ENCODE results near the gene IQGAP2. TPM values are rescaled to one million over a fixed set of nuclear protein-coding genes. Genes with fewer than 3 reads are reported as not detected.

The IQGAP2 gene
- total RNA-seq, 2 donors from 2014 or later = 15.3 to 17.6 TPM

DNA sequence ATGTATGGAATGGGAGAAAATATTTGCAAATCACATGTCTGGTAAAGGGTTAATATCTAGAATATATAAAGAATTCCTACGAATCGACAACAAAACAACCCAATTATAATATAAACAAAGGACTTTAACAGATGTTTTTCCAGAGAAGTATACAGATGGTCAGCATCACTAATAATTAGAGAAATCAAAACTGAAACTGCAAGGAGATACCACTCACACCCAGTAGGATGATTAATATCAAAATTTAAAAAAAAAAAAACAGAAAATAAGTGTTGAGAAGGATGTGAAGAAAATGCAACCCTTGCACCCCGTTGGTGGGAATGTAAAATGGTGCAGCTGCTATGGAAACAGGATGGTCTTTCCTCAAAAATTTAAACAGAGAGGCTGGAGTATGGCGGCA is 278.2 kb downstream of the IQGAP2 start:
- no peak for DNase-seq (ENCODE audit: low spot score)
- no peak overlapping the region for H3K27ac ChIP-seq
- ATAC-seq (ENCODE audit: insufficient number of reproducible peaks, low FRiP score, low read depth) = no peak

DNA sequence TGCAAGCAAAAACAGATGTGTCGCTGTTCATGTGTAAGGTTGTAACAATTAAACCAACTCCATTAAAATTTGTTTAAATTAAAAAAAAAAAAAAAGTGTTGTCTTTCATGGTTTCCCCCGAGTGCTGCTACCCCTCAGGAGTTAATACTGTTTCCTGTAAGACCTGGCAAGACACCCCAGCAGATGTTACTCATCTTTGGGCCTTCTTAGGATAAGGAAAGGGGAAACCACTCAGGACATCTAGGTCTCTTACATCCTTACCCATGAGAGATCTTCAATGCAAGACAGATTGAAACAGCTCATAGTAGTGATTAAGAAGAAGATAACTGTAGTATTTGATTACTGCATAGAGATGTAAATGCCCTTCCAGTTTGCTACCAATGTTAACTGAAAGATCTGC is 279.3 kb downstream of the IQGAP2 start:
- Histone ChIP-seq H3K27me3 (replicated peaks; ENCODE audit: insufficient read depth) (no peaks in the 10 kb centered on the region), H3K36me3 (no peaks in the 10 kb centered on the region), H3K27ac (no peak overlapping the region), H3K9me3 (no peaks in the 10 kb centered on the region), H3K4me3 (no peak overlapping the region), H3K4me1 (ENCODE audit: control insufficient read depth in 1 of 2, low read depth in 2 of 2) (no peaks in the 10 kb centered on the region)
- ATAC-seq (ENCODE audit: insufficient number of reproducible peaks, low FRiP score, low read depth) (no peak), DNase-seq (ENCODE audit: low spot score) (no peak)
- TF ChIP-seq, protein P1, sequence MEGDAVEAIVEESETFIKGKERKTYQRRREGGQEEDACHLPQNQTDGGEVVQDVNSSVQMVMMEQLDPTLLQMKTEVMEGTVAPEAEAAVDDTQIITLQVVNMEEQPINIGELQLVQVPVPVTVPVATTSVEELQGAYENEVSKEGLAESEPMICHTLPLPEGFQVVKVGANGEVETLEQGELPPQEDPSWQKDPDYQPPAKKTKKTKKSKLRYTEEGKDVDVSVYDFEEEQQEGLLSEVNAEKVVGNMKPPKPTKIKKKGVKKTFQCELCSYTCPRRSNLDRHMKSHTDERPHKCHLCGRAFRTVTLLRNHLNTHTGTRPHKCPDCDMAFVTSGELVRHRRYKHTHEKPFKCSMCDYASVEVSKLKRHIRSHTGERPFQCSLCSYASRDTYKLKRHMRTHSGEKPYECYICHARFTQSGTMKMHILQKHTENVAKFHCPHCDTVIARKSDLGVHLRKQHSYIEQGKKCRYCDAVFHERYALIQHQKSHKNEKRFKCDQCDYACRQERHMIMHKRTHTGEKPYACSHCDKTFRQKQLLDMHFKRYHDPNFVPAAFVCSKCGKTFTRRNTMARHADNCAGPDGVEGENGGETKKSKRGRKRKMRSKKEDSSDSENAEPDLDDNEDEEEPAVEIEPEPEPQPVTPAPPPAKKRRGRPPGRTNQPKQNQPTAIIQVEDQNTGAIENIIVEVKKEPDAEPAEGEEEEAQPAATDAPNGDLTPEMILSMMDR (IDR thresholded peaks at IDR 0.05) = no peak

More for the DNA sequence above, 278.2 kb downstream of the IQGAP2 start:
- Histone ChIP-seq H3K9me3 (no peaks in the 10 kb centered on the region), H3K36me3 (no peaks in the 10 kb centered on the region), H3K27me3 (replicated peaks; ENCODE audit: insufficient read depth) (no peaks in the 10 kb centered on the region), H3K4me3 (no peak overlapping the region), H3K4me1 (ENCODE audit: control insufficient read depth in 1 of 2, low read depth in 2 of 2) (no peaks in the 10 kb centered on the region)
- TF ChIP-seq, protein P1 (IDR thresholded peaks at IDR 0.05) = no peak

DNA sequence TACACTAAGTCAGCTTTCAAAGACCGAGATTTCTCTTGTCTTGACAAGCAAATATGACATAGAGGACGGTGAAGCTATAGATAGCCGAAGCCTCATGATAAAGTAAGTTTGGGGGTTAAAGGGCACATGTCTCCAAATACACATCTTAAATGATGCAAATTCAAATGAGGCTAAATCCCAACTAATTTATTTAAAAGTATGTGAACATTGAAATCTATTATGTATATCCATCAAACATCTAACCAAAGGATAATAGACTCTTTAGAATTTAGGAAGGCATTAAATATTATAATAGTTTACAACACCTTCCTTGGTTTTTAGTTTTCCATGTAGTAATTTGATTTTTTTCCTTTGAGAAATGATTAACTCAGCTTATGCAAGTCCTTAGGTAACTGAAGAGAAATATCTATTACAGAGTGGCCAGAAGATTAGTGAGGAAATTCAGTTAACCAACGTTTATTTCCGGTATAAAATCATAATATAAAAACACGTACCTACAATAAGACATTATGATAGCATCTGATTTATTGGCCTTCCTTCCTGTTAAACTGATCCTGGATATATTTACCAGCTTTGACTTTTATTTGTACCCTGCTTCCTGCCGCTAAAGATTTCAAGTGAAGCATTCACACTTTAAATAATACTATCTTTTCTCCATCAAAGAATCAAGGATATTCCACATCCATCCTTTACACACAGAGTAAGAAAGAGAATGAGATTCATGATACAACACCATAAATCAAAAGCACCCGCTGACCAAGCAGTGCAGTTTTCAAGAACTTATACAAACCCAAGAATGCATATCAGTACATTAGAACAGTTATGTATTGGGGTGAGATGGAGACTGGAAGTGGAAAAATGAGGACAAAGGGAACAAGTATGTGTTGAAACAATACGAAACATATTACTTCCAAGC is 281.0 kb downstream of the IQGAP2 start:
- H3K4me3 ChIP-seq = no peak overlapping the region
- no peaks in the 10 kb centered on the region for H3K36me3 ChIP-seq
- H3K27me3 ChIP-seq (replicated peaks; ENCODE audit: insufficient read depth) = no peaks in the 10 kb centered on the region
- H3K9me3 ChIP-seq = no peaks in the 10 kb centered on the region
- H3K27ac ChIP-seq = no peak overlapping the region
- no peak for ATAC-seq (ENCODE audit: insufficient number of reproducible peaks, low FRiP score, low read depth)
- no peak for DNase-seq (ENCODE audit: low spot score)
- H3K4me1 ChIP-seq (ENCODE audit: control insufficient read depth in 1 of 2, low read depth in 2 of 2) = peaks cover 0 to 3% of the 10 kb centered on the region in 2 donors
- TF ChIP-seq, protein P1 (IDR thresholded peaks at IDR 0.05) = no peak

DNA sequence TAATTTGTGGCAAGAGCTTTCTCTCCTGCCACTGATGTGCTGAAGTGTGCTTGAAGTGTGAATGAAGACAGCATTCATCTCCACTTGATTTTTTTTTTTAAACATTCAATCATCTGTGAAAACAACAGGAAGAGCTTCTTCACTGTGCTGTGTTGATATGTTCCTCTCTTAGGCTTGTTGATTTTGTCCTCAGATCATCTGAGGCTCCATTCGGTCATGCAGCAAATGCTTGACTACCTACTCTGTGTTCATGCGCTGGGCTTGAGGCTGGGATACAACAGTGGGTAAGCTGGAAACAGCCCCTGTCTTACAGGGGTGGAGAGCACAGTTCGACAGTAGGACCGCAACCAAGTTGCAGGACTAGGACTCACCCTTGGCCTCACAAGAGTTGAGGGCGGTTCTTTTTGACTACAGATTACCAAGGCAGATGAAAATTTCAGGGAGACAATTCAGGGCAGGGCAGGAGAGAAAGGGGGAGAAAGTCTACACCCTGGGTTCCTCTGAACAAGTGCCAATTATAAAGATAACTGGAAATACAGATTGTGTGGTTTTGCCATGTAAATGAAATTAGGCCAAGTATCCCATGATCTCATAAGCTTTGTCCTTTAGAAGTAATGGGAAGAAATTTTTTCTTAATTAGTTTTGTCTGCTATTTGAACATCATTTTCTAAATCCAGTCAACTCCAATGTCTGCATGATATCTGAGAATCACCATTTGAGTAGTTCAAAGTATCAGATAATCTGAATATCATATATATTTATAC is 281.9 kb downstream of the IQGAP2 start:
- TF ChIP-seq, protein P1 (IDR thresholded peaks at IDR 0.05) = no peak
- ATAC-seq (ENCODE audit: insufficient number of reproducible peaks, low FRiP score, low read depth) (no peak), DNase-seq (ENCODE audit: low spot score) (no peak)
- peaks cover 4 to 12% of the 10 kb centered on the region in 2 donors for H3K4me1 ChIP-seq (ENCODE audit: control insufficient read depth in 1 of 2, low read depth in 2 of 2)
- no peak overlapping the region for H3K27ac ChIP-seq
- H3K9me3 ChIP-seq = no peaks in the 10 kb centered on the region
- H3K36me3 ChIP-seq = no peaks in the 10 kb centered on the region
- no peaks in the 10 kb centered on the region for H3K27me3 ChIP-seq (replicated peaks; ENCODE audit: insufficient read depth)
- no peak overlapping the region for H3K4me3 ChIP-seq

DNA sequence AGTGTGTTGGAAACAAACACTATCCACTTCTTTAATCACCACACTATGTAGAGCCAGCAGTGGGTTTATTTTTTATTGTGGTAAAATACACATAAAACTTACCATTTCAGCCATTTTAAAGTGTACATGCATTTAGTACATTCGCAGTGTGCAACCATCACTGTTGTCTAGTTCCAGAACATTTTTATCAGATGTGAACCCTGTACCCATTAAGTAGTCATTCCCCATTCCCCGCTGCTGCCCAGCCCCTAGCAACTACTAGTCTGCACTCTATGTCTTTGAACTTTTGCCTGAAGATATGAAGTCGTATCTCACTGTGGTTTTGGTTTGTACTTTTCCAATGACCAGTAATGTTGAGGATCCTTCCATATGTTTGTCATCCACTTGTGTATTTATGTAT is 282.6 kb downstream of the IQGAP2 start:
- TF ChIP-seq, protein P1 (IDR thresholded peaks at IDR 0.05) = no peak
- ATAC-seq (ENCODE audit: insufficient number of reproducible peaks, low FRiP score, low read depth) (no peak), DNase-seq (ENCODE audit: low spot score) (no peak)
- Histone ChIP-seq H3K27ac (no peak overlapping the region), H3K4me1 (ENCODE audit: control insufficient read depth in 1 of 2, low read depth in 2 of 2) (peaks cover 4 to 18% of the 10 kb centered on the region in 2 donors), H3K4me3 (no peak overlapping the region), H3K27me3 (replicated peaks; ENCODE audit: insufficient read depth) (no peaks in the 10 kb centered on the region), H3K9me3 (no peaks in the 10 kb centered on the region), H3K36me3 (no peaks in the 10 kb centered on the region)
